DOHH2 (cell line): ENCODE results near the gene ESRRB.

Experiments used
- H3F3A ChIP-seq: fragments of 200-600 bp; sonication (generic), shearing (Covaris generic); 2 replicates; pipeline ENCODE4 v1.6.0; 2016; ENCODE audit warnings: antibody characterized with exemption, mild to moderate bottlenecking; ENCODE audit not compliant: control insufficient read depth, insufficient read depth
- H3K27ac ChIP-seq: fragments of 200-600 bp; sonication (generic); 2 replicates; pipeline ENCODE4 v1.5.1; 2014; ENCODE audit warnings: low read depth, mild to moderate bottlenecking, low read length, moderate library complexity
- H3K27me3 ChIP-seq: fragments of 200-600 bp; sonication (generic); 2 replicates; pipeline ENCODE4 v1.6.1; 2014; ENCODE audit warnings: mild to moderate bottlenecking, low read length, mixed read lengths; ENCODE audit not compliant: control insufficient read depth
- H3K36me3 ChIP-seq: fragments of 200-600 bp; sonication (generic); 2 replicates; pipeline ENCODE4 v1.6.1; 2014; ENCODE audit warnings: mild to moderate bottlenecking, low read length, moderate library complexity, mixed read lengths; ENCODE audit not compliant: control insufficient read depth
- H3K4me1 ChIP-seq: fragments of 200-600 bp; sonication (generic); 2 replicates; pipeline ENCODE4 v1.6.1; 2014; ENCODE audit warnings: mild to moderate bottlenecking, low read length, mixed read lengths; ENCODE audit not compliant: control insufficient read depth
- H3K4me2 ChIP-seq: fragments of 200-600 bp; sonication (generic); 2 replicates; pipeline ENCODE4 v1.6.0; 2014; ENCODE audit warnings: mild to moderate bottlenecking, low read length, moderate library complexity
- H3K4me3 ChIP-seq: fragments of 200-600 bp; sonication (generic); 2 replicates; pipeline ENCODE4 v1.5.1; 2014; ENCODE audit warnings: mild to moderate bottlenecking, low read length, mixed read lengths
- H3K79me2 ChIP-seq: fragments of 200-600 bp; sonication (generic); 2 replicates; pipeline ENCODE4 v1.6.1; 2014; ENCODE audit warnings: mild to moderate bottlenecking, low read length, mixed read lengths; ENCODE audit not compliant: control insufficient read depth
- H3K9me2 ChIP-seq: fragments of 200-600 bp; sonication (generic); replicated peaks from 2 replicates; pipeline ENCODE4 v1.6.1; 2014; ENCODE audit warnings: mild to moderate bottlenecking, low read length, mixed read lengths; ENCODE audit not compliant: control insufficient read depth
- H3K9me3 ChIP-seq: fragments of 200-600 bp; sonication (generic); 2 replicates; pipeline ENCODE4 v1.6.1; 2014; ENCODE audit warnings: antibody characterized with exemption, low read length, mixed read lengths; ENCODE audit not compliant: control insufficient read depth, insufficient read depth
- H4K20me1 ChIP-seq: fragments of 200-600 bp; sonication (generic); 2 replicates; pipeline ENCODE4 v1.6.0; 2014; ENCODE audit warnings: low read depth, mild to moderate bottlenecking, antibody characterized with exemption, low read length, moderate library complexity; ENCODE audit not compliant: control insufficient read depth, insufficient read depth
- CTCF ChIP-seq: fragments of 200-600 bp; sonication (generic); IDR thresholded peaks from one replicate; pipeline ENCODE4 v1.5.1; 2014; ENCODE audit warnings: antibody characterized with exemption, mild to moderate bottlenecking, low read depth, low read length; ENCODE audit not compliant: poor library complexity, severe bottlenecking
- EZH2phosphoT487 ChIP-seq: fragments of 200-600 bp; sonication (generic); IDR thresholded peaks from 2 replicates; pipeline ENCODE4 v1.6.1; 2017; ENCODE audit warnings: borderline replicate concordance, mild to moderate bottlenecking, antibody characterized with exemption, low read length, moderate library complexity, mixed read lengths

ESRRB gene

GRCh38 chr14:76550534-76550933 is 174.6 kb downstream of the ESRRB start:
- Histone ChIP-seq H3K27ac (no peak overlapping the region), H3K9me3 (no peaks in the 10 kb centered on the region)

GRCh38 chr14:76551116-76551515 is 175.2 kb downstream of the ESRRB start:
- H3K36me3 ChIP-seq = no peaks in the 10 kb centered on the region
- TF ChIP-seq CTCF (no peak), EZH2phosphoT487 (no peak)
- no peaks in the 10 kb centered on the region for H3K9me2 ChIP-seq
- H3K27ac ChIP-seq = no peak overlapping the region
- no peaks in the 10 kb centered on the region for H3K79me2 ChIP-seq
- no peaks in the 10 kb centered on the region for H3K9me3 ChIP-seq
- H3K4me1 ChIP-seq = no peaks in the 10 kb centered on the region
- no peaks in the 10 kb centered on the region for H3F3A ChIP-seq
- no peak overlapping the region for H3K4me2 ChIP-seq
- no peak overlapping the region for H3K4me3 ChIP-seq
- no peaks in the 10 kb centered on the region for H4K20me1 ChIP-seq
- H3K27me3 ChIP-seq = peaks cover 8% of the 10 kb centered on the region

More at GRCh38 chr14:76550534-76550933, 174.6 kb downstream of the ESRRB start:
- Histone ChIP-seq H3K36me3 (no peaks in the 10 kb centered on the region), H4K20me1 (no peaks in the 10 kb centered on the region), H3K27me3 (peaks cover 8% of the 10 kb centered on the region), H3K4me1 (no peaks in the 10 kb centered on the region), H3K9me2 (no peaks in the 10 kb centered on the region), H3K4me3 (no peak overlapping the region), H3F3A (no peaks in the 10 kb centered on the region), H3K79me2 (no peaks in the 10 kb centered on the region), H3K4me2 (no peak overlapping the region)
- TF ChIP-seq CTCF (no peak), EZH2phosphoT487 (no peak)
